WTC11 (cell line): ENCODE results near the gene DIABLO.

Experiments used
- ATF1 ChIP-seq: sonication (generic); formaldehyde crosslinking; IDR thresholded peaks from 2 replicates; pipeline ENCODE4 v1.8.1; 2023; ENCODE audit warnings: mild to moderate bottlenecking, moderate library complexity, missing genetic modification reagents
- CREM ChIP-seq: sonication (generic); formaldehyde crosslinking; IDR thresholded peaks from 2 replicates; pipeline ENCODE4 v1.8.1; 2022; ENCODE audit warnings: mild to moderate bottlenecking, missing genetic modification reagents, moderate library complexity
- ESRRA ChIP-seq: sonication (generic); formaldehyde crosslinking; IDR thresholded peaks from 2 replicates; pipeline ENCODE4 v1.8.1; 2022; ENCODE audit warnings: mild to moderate bottlenecking, missing genetic modification reagents, borderline replicate concordance
- KAT7 ChIP-seq: sonication (generic); formaldehyde crosslinking; IDR thresholded peaks from 2 replicates; pipeline ENCODE4 v1.8.1; 2023; ENCODE audit warnings: missing genetic modification reagents, mild to moderate bottlenecking, borderline replicate concordance
- SMAD3 ChIP-seq: sonication (generic); formaldehyde crosslinking; IDR thresholded peaks from 2 replicates; pipeline ENCODE4 v1.8.0; 2022; ENCODE audit warnings: missing genetic modification reagents, mild to moderate bottlenecking, borderline replicate concordance
- TP53 ChIP-seq: sonication (generic); formaldehyde crosslinking; IDR thresholded peaks from 2 replicates; pipeline ENCODE4 v1.8.1; 2023; ENCODE audit warnings: mild to moderate bottlenecking, missing genetic modification reagents
- TF ChIP-seq, protein P1 (sequence below): fragments of 200-600 bp; IDR thresholded peaks from 2 replicates; pipeline ENCODE4 v1.8.0; 2022; ENCODE audit warnings: antibody characterized with exemption
- TF ChIP-seq, protein P2 (sequence below): sonication (generic); formaldehyde crosslinking; IDR thresholded peaks from 2 replicates; pipeline ENCODE4 v1.8.1; 2023; ENCODE audit warnings: mild to moderate bottlenecking, missing genetic modification reagents, moderate library complexity
- TF ChIP-seq, protein P3 (sequence below): sonication (generic); formaldehyde crosslinking; conservative IDR thresholded peaks from 2 replicates; pipeline ENCODE4 v1.8.1; 2022; ENCODE audit warnings: mild to moderate bottlenecking, missing genetic modification reagents

DNA sequence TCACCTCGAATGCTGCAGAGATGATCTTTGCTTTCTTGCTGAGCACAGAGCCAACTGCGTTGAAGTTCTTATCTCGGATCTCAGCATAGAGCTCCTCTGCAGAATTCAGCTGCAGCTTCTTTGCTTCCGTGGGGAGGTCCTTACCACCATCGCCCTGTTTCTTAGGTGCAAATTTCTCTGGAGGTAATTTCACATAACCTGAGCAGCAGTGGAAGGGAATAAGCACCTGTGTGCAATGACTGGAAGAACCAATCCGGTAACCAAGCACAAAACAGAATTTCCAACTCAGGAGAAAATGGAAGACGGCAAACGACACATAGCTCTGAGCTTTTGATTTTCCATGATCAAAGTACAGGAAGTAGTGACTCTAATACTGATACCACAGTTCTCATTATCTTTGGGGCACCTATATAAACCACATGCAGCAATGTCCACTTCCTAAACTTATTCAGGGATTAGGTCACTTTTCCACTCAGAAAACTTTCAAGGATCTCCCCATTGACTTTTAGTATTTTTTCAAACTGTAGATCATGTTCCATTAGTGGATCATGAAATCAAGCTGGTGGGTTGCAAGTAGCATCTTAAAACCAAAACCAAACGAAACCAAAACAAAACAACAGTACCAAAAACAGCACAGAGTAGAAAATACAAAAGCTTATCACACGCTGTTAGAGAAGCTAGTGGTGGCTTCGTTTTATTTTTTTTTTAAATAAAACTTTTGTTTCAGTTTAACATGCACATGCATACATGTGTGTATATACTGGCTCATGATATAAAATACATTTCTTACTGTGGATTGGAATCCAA, 18.9 kb upstream of the DIABLO start:
- TF ChIP-seq, protein P1, sequence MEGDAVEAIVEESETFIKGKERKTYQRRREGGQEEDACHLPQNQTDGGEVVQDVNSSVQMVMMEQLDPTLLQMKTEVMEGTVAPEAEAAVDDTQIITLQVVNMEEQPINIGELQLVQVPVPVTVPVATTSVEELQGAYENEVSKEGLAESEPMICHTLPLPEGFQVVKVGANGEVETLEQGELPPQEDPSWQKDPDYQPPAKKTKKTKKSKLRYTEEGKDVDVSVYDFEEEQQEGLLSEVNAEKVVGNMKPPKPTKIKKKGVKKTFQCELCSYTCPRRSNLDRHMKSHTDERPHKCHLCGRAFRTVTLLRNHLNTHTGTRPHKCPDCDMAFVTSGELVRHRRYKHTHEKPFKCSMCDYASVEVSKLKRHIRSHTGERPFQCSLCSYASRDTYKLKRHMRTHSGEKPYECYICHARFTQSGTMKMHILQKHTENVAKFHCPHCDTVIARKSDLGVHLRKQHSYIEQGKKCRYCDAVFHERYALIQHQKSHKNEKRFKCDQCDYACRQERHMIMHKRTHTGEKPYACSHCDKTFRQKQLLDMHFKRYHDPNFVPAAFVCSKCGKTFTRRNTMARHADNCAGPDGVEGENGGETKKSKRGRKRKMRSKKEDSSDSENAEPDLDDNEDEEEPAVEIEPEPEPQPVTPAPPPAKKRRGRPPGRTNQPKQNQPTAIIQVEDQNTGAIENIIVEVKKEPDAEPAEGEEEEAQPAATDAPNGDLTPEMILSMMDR: no peak
- TF ChIP-seq ESRRA (CRISPR knock-in tag): no peak
- no peak for TF ChIP-seq KAT7 (CRISPR knock-in tag)
- TF ChIP-seq, protein P2, sequence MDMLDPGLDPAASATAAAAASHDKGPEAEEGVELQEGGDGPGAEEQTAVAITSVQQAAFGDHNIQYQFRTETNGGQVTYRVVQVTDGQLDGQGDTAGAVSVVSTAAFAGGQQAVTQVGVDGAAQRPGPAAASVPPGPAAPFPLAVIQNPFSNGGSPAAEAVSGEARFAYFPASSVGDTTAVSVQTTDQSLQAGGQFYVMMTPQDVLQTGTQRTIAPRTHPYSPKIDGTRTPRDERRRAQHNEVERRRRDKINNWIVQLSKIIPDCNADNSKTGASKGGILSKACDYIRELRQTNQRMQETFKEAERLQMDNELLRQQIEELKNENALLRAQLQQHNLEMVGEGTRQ: no peak
- no peak for TF ChIP-seq TP53 (CRISPR knock-in tag)
- TF ChIP-seq, protein P3, sequence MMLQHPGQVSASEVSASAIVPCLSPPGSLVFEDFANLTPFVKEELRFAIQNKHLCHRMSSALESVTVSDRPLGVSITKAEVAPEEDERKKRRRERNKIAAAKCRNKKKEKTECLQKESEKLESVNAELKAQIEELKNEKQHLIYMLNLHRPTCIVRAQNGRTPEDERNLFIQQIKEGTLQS (CRISPR knock-in tag): no peak
- TF ChIP-seq CREM: no peak
- no peak for TF ChIP-seq SMAD3 (CRISPR knock-in tag)
- TF ChIP-seq ATF1 (CRISPR knock-in tag): no peak
